Measurements from ENCODE around the gene SEZ6L2. TPM values are rescaled to one million over a fixed set of nuclear protein-coding genes. Genes with fewer than 3 reads are reported as not detected.
"Not testable (repeated sequence)": the region's sequence is repeated elsewhere in the genome, so short reads cannot be mapped to it uniquely, and the experiment has no call there.

The SEZ6L2 gene
- 4.9 and 6.2 TPM in 2 replicates for total RNA-seq (2014; rRNA removed; shearing (Covaris generic))

DNA sequence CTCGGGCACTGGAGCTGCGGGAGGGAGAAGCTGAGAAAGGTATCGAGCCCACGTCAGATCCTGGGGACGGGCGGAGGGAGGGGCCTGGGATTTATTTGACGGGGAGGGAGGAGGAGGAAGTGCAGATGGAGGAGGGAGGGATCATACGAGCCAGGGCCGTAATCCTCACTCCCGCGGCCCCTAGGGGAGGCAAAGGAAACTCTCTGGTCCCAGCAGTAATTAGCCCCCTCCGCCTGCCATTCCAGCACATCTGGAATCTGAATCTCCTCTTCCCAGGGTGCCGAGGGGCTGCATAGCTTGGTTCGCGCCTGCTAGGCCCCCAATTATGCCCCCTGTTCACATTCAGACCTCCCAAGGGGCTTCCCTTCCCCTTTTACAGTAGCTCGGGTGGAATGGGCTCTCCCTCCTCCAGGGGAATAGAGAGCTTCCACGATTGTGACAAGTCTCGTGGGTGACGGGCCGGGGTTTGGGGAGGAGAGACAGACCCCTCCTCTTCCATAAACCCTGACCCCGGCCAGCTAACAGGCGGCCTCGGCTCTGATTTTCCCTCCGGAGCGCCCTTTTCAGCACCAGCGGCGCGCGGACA lies at the start of gene SEZ6L2:
TSS of gene SEZ6L2 (minus strand) at position 35 of the 586 bp plus-strand sequence. CDS start 531 bp downstream, outside the sequence.
- DNase-seq (ENCODE audit: low read depth): peak; percentile 86

DNA sequence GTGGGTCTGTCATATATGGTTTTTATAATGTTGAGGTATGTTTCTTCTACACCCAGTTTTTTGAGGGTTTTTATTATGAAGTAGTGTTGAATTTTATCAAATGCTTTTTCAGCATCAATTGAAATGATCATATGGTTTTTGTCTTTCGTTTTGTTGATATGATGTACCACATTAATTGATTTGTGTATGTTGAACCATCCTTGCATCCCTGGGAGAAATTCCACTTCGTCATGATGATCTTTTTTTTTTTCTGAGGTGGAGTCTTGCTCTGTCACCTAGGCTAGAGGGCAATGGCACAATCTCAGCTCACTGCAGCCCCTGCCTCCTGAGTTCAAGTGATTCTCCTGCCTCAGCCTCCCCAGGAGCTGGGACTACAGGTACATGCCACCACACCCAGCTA lies 48.5 kb upstream of the SEZ6L2 start:
- DNase-seq (ENCODE audit: low read depth): no peak

DNA sequence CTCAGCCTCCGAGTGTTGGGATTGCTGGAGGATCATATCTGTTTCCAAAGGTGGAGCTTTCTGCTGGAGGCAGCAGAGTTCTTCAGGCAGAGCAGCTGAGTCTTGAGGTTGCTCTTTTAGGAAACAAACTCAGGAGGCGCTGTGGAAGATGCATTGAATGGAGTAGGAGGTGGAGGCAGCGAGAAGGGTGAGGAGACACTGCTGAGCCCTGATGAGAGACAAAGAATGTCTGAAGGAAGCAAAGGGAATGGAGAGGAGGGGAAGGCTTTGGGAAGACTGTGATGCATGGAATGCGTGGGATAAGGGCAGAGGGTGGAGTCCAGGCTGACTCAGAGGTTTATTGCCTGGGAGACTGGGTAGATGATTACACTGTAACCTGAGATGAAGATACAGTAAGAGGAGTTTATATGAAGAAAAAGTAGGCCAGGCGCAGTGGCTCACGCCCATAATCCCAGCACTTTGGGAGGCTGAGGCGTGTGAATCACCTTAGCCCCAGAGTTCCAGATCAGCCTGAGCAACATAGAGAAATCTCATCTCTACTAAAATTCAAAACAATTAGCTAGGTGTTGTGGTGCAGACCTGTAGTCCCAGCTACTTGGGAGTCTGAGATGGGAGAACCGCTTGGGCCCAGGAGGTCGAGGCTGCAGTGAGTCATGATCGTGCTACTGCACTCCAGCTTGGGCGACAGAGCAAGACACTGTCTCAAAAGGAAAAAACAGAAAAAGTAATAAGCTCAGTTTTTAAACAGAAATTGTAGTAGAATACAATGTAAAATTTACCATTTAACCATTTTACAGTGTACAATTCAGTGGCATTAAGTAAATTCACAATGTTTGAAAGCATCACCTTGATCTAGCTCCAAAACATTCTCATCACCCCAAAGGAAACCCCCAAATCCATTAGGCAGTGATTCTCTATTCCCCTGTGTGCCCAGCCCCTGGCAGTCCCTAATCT lies 44.8 kb upstream of the SEZ6L2 start:
- peak; percentile 98 for DNase-seq (ENCODE audit: low read depth)

DNA sequence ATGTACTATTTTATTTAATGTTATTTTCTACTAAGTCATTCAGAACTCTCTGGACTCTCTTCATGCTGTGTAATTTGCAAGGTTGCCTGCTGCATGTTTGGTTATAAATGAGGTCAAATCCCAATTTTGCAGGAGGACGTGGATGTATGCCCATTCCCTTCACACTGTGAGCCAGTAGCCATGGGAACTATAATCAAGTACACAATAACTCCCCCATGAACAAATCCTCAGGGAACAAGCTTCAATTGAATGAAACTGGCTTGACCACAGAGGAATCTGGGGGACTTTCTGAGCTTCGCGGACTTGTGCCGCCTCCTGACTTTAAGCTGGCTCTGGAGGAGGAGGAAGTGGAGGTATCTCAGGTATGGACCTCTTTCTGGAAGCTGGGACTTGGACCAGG lies 41.3 kb upstream of the SEZ6L2 start:
- DNase-seq (ENCODE audit: low read depth): no peak

DNA sequence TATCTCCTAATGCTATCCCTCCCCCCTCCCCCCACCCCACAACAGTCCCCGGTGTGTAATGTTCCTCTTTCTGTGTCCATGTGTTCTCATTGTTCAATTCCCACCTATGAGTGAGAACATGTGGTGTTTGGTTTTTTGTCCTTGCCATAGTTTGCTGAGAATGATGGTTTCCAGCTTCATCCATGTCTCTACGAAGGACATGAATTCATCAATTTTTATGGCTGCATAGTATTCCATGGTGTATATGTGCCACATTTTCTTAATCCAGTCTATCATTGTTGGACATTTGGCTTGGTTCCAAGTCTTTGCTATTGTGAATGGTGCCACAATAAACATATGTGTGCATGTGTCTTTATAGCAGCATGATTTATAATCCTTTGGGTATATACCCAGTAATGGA lies 32.4 kb upstream of the SEZ6L2 start:
- DNase-seq (ENCODE audit: low read depth): not testable (repeated sequence)

DNA sequence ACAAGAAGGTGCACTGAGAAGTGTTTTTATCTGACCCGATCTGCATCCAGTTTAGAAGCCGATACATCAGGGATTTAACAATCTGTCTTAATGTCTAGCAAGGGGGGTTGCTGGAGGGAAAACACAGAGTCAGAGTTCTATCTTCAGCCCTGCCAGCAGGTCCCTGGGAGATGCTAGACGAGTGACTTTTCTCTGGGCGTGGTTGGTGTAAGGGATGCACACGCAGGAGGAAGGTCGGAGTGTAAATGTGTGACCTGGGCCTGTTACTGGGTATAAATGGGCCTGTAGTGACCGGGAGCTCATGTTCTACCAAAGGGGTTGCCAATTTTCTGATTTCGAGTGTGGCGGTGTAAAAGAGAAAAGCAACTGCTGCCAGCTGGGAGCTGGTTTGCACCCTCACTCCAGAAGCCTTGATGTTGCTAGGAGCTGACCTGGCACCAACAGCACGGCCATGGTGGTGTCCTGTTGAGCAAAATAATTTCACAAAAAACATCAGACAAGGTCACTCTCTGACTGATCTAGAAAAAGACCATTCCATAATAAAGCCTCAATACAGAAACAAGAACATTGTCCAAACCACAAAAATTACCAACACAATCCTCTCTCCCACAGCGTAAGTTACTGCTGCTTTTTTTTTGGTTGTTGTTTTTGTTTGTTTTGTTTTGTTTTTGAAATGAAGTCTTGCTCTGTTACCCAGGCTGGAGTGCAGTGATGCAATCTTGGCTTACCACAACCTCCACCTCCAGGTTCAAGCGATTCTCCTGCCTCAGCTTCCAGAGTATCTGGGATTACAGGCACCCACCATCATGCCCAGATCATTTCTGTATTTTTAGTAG lies 27.9 kb upstream of the SEZ6L2 start:
- DNase-seq (ENCODE audit: low read depth): no peak

DNA sequence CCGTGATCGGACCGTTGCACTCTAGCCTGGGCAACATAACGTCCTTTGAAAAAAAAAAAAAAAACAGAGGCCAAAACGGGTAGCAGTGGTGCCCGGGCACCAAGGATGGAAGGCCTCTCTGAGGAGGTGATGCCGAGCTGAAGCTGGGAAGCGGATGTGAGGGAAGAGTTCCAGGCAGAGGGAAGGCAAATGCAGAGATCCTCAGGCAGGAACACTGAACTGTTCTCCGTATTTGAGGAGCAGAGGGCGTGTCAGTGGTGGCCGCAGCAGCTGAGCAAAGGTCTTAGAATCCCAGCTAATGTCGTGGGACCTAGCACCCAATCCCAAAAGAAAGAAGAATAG lies 27.3 kb upstream of the SEZ6L2 start:
- peak; percentile 44 for DNase-seq (ENCODE audit: low read depth)

DNA sequence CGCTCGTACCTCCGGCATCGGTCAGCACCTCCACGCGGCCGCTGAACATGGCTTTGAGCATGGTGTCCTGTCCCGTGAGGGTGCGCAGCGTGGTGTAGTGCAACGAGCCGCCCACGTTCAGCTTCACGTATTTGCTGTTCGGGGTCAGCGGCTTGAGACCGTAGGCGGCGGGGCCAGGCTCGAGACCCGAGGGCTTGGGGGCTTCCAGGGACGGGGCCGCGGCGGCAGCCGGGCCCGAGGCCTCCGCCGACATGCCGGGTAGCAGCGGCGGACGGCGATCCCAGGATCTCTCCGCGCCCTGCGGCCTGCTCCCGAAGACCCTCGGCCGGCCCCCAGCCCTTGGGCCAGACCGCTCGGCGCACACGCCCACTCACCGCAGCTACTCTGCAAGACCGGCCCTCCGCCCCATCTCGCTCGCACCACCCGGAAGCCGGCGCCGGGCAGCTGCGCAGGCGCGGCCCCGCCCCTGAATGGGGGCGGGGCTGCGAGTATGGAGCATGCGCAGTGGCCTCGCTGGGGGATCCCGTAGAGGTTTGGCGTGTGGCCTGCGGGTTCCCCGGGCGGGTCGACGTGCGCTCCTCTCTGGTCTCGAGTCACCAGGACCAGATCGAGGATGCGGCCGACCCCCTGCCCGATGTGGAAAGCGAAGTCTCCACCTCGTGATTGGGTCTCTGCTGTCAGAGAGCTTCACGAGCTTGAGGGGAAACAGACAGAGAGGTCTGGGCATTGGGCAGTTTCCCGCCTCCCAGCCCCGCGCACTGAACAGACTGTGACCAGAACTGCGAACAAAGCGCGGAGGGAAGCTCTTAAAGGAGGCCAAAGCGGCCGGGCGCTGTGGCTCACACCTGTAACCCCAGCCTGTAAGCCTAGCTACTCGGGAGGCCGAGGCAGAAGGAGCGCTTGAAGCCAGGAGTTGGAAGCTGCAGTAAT lies 26.7 kb upstream of the SEZ6L2 start, which contains the start of gene KCTD13:
TSS of gene KCTD13 (minus strand) at position 446 of the 930 bp plus-strand sequence. CDS start at position 253, 193 bp downstream.
- DNase-seq (ENCODE audit: low read depth): peak; percentile 74

DNA sequence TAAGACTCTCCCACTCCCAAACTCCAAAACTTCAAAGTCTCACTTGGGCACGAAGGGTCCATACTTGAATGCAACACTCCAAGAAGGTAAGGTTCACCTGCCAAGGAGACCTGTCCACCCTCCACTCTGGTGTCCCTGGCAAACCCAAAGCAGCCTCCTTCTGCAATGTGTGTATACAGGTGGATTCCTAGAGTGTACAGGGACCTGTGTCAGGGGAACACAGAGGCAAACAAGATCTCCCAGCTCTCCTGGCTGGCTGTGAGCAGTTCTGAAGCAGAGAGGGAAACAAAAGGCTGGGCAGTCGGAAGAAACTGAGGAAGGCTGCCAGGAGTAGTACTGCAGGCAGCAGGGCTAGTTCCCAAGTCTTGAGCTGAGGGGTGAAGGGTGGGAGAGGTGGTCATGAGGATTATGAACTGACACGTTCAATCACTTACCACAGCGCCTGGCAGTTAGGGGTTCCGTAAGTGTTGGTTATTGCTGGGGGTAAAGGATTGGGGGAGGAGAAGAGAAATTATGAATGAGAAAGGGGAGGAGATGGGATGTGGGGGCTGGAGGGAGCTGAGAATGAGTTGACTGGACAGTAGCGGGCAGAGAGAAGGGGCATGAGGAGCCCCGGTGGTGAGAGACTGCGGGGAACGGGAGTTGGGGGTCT lies 25.9 kb upstream of the SEZ6L2 start:
- no peak for DNase-seq (ENCODE audit: low read depth)

DNA sequence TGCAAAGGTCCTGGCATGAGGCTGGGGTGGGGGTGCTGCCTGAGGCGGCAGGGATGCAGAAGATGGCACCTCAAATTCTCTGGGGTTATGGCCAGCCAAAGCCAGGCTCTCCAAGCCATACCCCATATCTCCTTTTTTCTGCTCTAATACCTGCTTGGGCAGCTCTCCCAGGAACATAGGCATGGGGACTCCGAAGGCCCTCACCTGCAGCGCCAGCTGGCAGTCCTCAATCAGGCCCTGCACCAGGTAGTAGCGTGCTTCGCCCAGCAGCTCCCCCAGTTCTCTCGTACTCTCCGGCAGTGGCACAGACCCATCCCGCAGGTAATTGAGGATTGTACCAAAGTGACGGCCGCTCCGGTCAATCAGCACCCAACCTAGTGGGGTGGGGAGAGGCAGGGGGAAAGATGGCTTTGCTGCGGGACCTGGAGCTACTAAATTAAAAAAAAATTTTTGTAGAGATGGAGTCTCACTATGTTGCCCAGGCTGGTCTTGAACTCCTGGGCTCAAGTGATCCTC lies 23.7 kb upstream of the SEZ6L2 start:
- DNase-seq (ENCODE audit: low read depth): no peak

DNA sequence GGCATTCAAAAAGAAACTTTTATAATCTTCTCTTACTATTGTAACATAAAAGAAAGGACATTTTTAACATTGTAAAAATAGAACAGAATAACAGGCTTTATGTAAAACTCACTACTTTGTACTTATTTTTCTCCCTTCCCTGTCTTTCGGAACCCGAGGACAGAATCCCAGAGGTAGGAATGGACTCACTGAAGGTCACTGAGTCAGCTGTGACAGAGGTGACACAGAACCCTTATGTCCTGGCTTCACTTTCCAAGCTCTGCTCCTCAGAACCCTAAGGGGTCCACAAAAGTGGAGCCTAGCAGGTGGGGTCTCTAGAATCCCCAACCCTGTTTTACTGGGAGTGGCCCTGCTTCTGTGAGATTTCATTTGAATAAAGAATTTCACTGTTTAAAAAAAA lies 23.0 kb upstream of the SEZ6L2 start:
- DNase-seq (ENCODE audit: low read depth): no peak

DNA sequence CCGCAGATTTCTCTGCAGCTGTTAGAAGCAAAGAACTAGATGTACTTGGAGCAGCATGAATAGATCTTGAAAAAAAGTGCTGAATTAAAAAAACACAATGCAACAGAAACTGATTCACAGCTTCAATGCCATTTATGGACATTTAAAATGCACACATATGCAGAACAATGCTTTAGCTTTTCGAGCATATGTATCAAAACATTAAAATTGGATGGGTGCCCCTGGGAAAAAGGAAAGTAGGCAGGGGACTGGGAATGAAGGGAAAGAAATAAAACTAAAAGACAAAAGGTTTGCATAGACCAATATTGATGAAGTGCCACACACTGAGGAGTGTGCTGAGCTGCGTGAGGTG lies 21.7 kb upstream of the SEZ6L2 start:
- DNase-seq (ENCODE audit: low read depth): no peak

DNA sequence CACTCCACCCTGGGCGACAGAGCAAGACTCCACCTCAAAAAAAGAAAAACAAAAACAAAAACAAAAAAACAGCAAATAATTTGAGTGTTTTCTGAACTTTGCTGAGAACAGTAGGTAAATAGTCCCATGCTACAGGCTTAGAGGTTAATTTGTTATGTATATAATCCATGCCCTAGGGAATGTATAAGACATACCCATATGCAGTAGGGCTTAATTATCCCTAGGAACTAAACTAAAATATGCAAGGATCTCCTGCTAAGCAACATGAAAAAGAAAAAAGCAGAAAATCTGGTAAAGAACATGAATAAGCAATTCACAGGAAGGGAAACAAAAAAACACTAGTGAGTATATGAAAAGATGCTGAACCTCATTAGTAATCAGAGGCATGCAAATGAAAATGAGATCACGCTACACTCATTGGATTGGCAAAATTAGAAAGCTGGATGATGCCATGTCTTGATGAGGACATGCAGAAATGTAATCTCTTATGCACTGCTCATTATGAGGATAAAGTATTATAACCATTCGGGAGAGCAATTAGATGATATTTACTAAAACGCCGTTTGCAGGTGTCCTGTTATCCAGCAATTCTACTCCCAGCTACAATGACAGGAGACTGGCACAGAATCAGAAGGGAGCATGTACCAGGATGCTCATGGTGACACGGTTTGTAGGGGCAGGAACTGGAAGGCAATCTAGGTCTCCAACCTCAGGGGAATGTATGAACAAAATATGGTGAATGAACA lies 21.1 kb upstream of the SEZ6L2 start:
- no peak for DNase-seq (ENCODE audit: low read depth)

DNA sequence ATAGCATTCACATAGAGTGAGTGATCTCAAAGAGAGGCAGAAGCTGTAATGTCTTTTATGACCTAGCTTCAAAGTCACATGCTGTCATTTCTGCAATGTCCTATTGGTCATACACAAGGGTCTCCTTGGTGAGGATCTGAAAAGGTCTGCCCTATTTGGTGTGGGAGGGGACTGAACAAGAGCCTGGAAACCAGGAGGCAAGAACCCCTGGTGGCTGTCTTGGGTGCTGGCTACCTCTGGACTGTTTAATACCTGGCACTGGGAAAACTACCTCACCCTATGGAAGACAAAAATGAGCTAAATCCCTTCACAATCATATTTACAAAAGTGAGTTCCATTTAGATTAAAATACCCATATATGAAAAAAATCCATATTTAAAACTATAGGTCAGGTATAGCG lies 17.6 kb upstream of the SEZ6L2 start:
- DNase-seq (ENCODE audit: low read depth): no peak

DNA sequence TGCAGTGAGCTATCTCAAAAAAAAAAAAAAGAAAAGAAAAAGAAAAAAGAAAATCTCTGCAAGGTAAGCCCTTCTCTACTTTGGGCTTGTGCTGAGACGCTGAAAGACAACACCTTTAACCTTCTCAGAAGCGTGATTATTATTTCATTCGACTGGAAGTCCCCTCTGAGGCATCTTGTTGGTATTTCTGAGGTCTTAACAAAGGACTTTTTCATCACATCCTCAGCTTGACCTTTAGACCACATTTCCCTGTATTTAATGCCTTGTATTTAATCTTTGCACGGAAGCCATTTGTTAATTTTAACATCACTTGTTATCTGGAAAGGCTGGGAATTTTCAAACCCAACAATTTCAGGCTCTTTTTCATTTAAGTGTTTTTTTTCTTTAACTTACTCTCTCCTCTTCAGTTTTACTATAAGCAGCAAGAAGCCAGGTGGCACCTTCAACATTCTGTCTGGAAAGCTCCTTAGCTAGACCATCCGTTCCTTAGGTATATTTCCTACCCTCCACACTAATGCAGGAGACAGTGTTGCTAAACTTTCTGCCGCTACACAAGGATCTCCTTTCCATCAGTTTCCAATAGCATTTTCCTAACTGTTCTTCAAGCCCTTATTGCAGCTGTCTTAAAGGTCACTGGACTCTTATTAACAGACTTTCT lies 16.4 kb upstream of the SEZ6L2 start:
- DNase-seq (ENCODE audit: low read depth): peak; percentile 51

DNA sequence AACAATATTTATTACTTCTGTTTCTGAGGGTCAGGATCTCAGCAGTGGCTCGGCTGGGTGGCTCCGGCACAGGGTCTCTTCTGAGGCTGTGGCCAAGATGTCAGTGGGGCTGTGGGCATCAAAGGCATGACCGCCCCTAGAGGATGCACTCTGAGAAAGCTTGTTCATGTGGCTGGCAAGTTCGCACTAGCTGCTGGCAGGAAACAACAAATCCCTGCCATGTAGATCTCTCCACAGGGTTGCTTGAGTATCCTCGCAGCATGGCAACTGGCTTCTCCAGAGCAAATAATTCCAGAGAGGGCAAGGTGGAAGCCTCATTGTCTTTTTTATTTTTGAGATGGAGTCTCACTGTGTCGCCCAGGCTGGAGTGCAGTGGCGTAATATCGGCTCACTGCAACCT lies 14.2 kb upstream of the SEZ6L2 start:
- DNase-seq (ENCODE audit: low read depth): no peak

DNA sequence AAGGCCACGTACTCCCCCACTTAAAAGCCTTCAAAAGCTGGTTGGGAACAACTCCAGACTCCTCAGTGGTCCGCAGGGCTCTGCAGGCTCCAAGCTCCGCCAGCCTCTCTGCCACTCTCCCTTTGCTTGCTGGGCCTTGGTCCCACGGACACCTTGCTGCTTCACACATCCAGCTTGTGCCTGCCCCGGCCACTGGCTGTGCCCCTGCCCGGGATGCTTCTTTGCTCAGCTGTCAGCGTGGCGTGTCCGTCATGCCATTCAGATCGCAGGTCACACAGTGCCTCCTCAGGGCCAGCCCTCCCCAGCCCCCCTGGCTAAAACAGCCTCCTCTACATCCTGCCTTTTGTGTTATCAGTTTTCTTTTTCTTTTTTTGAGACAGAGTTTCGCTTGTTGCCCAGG lies 12.7 kb upstream of the SEZ6L2 start:
- DNase-seq (ENCODE audit: low read depth): no peak

DNA sequence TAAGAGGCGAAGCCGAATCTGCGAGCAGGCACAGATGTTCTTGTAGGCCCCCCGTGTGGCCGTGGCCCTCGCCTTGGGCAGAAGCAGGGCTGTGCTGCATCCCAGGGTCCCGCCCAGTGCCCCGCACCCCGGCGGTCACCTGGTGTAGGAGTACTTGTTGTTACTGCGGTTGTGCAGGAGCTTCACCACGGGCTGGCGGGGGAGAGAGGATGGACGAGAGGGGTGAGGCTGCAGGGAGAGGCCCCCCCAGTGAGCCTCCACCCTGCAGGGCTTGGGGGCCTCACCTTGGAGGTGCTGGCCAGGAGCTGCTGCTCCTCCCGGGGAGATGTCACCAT lies 12.3 kb upstream of the SEZ6L2 start:
- DNase-seq (ENCODE audit: low read depth): no peak

Data from RPMI7951 (cell line).